ENCODE data around the gene MDM1. TPM values are rescaled to one million over a fixed set of nuclear protein-coding genes. Genes with fewer than 3 reads are reported as not detected.

The MDM1 gene
- total RNA-seq, 2 donors from 2014 or later = 12.4 to 18.9 TPM

DNA sequence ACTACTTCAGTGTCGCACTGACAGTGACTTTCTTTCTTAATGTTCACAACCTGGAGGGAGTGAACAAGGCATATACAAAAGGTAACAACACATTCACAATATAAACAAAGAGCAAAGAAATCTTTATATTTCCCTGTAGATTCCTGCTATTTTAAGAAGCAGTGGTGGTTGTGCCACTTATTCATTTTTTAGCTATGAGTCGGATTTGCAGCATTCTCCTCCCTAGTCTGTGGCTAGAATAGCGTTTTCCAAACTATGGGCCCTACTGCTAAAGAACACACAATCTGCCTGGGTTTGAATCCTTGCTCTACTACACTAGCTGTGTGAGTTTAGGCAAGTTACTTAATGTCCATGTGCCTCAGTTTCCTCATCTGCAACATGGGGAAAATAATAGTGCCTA, 18.6 kb upstream of the MDM1 start:
- TF ChIP-seq POLR2AphosphoS5 (IDR thresholded peaks at IDR 0.05) = no peak
- TF ChIP-seq, protein P1, sequence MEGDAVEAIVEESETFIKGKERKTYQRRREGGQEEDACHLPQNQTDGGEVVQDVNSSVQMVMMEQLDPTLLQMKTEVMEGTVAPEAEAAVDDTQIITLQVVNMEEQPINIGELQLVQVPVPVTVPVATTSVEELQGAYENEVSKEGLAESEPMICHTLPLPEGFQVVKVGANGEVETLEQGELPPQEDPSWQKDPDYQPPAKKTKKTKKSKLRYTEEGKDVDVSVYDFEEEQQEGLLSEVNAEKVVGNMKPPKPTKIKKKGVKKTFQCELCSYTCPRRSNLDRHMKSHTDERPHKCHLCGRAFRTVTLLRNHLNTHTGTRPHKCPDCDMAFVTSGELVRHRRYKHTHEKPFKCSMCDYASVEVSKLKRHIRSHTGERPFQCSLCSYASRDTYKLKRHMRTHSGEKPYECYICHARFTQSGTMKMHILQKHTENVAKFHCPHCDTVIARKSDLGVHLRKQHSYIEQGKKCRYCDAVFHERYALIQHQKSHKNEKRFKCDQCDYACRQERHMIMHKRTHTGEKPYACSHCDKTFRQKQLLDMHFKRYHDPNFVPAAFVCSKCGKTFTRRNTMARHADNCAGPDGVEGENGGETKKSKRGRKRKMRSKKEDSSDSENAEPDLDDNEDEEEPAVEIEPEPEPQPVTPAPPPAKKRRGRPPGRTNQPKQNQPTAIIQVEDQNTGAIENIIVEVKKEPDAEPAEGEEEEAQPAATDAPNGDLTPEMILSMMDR (IDR thresholded peaks at IDR 0.05) = no peak
- Histone ChIP-seq H3K9me3 (no peaks in the 10 kb centered on the region), H3K4me1 (replicated peaks) (no peaks in the 10 kb centered on the region), H3K4me3 (no peak overlapping the region), H3K27me3 (replicated peaks; ENCODE audit: insufficient read depth) (peaks cover 2% of the 10 kb centered on the region), H3K27ac (no peak overlapping the region), H3K36me3 (no peaks in the 10 kb centered on the region)
- intact Hi-C loops (cut with DNase I) = no loop called here
- no peak for DNase-seq (ENCODE audit: low spot score)
- 92% methylated on average over 3 of the region's 3 CpGs for WGBS

DNA sequence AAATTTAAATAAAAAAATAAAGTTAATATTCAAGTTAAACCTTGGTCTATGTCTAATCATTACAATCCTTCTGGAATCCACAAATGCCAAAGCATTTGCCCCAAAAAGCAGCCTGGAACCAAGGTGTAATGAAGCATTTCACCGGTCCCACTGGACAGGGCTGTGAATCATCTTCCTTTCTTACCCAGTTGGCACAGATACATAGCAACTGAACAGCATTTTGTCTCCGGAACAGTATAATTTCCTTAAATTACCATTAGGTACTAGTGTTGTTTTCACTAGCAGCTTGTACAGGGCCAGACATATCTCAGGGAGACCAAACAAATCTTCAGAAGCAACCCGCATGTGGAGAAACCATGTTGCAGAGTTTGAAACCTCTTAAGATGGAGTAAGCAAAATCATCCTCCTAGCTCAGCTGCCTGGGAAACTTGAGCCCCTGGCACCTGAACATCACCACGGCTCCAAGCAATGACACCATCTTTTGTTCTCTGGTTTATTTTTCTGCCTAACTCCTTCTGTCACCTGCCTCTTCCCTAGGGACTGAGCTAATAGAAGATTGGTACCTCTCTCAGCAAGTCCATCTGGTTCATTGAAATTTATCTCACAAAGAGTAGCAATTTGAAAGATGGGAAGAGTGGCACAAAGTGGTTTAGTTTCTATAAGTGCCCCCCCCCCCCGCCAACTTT, 17.9 kb upstream of the MDM1 start:
- Histone ChIP-seq H3K4me3 (no peak overlapping the region), H3K9me3 (no peaks in the 10 kb centered on the region), H3K27me3 (replicated peaks; ENCODE audit: insufficient read depth) (peaks cover 2% of the 10 kb centered on the region), H3K4me1 (replicated peaks) (no peaks in the 10 kb centered on the region), H3K36me3 (no peaks in the 10 kb centered on the region), H3K27ac (no peak overlapping the region)
- no peak for DNase-seq (ENCODE audit: low spot score)
- intact Hi-C loops (cut with DNase I) = no loop called here
- TF ChIP-seq POLR2AphosphoS5 (IDR thresholded peaks at IDR 0.05) (no peak), POLR2A (IDR thresholded peaks at IDR 0.05) (no peak)
- TF ChIP-seq, protein P1 (IDR thresholded peaks at IDR 0.05) = no peak
- 75% methylated on average over 5 of the region's 5 CpGs for WGBS

DNA sequence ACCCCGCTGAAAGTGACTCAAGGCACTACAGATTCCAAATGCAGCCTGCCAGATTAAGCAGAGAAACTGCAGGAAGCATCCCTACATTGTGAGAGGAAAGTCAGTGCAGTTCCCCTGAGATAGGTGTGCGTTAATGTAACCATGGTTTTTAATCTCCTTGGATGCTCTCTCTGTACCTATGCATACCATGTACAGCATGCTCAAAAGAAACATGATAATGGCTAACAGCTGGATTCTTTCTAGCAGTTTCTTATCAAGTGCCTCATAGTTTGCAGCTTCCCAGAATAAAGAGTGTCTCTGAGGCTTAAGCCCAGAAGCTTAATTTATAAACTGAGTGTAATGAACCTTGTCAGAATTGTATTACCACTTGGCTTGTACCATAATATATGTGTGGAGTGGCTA, 17.1 kb upstream of the MDM1 start:
- 67% methylated on average over 2 of the region's 2 CpGs for WGBS
- Histone ChIP-seq H3K4me1 (replicated peaks) (no peaks in the 10 kb centered on the region), H3K27ac (no peak overlapping the region), H3K4me3 (no peak overlapping the region), H3K9me3 (no peaks in the 10 kb centered on the region), H3K36me3 (no peaks in the 10 kb centered on the region), H3K27me3 (replicated peaks; ENCODE audit: insufficient read depth) (peaks cover 2% of the 10 kb centered on the region)
- intact Hi-C loops (cut with DNase I) = no loop called here
- TF ChIP-seq POLR2AphosphoS5 (IDR thresholded peaks at IDR 0.05) = no peak
- TF ChIP-seq, protein P1 (IDR thresholded peaks at IDR 0.05) = no peak
- no peak for TF ChIP-seq POLR2A (IDR thresholded peaks at IDR 0.05)
- DNase-seq (ENCODE audit: low spot score) = no peak

DNA sequence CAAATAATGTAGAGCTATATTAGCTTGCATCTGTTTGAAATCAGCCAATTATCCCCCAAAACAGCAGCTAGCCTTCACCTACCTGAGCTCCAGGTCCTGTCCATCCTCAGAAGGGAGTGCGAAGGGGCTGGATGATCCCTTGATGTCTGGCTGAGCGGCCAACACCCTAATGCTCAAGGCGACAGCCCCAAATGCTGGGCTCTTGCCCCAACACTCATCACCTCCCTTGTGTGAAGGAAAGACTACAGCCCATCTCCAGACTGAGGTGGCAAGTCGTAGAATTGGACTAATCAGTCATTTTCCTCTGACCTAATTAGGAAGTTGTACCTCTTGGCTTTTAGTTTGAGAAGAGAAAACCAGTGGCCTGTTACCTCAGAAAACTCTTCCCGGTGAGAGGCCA, 16.3 kb upstream of the MDM1 start:
- WGBS = 90% methylated on average over 5 of the region's 5 CpGs
- no peaks in the 10 kb centered on the region for H3K4me1 ChIP-seq (replicated peaks)
- no peak overlapping the region for H3K4me3 ChIP-seq
- DNase-seq (ENCODE audit: low spot score) = no peak
- H3K27me3 ChIP-seq (replicated peaks; ENCODE audit: insufficient read depth) = peaks cover 2% of the 10 kb centered on the region
- TF ChIP-seq POLR2A (IDR thresholded peaks at IDR 0.05) (no peak), POLR2AphosphoS5 (IDR thresholded peaks at IDR 0.05) (no peak)
- TF ChIP-seq, protein P1 (IDR thresholded peaks at IDR 0.05) = no peak
- H3K36me3 ChIP-seq = no peaks in the 10 kb centered on the region
- H3K27ac ChIP-seq = no peak overlapping the region
- H3K9me3 ChIP-seq = no peaks in the 10 kb centered on the region
- intact Hi-C loops (cut with DNase I) = no loop called here

DNA sequence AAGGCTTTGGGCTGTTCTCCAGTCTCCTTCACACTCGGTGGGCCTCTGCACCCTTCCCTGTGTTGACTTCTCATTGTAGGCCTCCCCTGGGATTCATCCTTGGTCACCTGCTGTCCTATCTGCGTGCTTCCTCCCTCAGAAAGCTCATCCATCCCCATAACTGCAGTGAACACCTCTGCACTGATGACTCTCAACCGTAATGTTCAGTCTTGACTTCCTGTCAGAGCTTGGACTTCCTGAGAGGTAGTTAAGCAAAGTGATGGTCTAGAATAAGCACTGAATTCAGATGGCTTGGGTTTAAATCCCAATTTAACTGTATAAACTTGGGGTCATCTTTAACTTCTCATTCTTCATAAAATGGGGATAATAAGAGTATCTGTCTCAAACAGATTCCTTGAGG, 13.6 kb upstream of the MDM1 start:
- no peak overlapping the region for H3K4me3 ChIP-seq
- DNase-seq (ENCODE audit: low spot score) = no peak
- H3K27ac ChIP-seq = no peak overlapping the region
- no peak for TF ChIP-seq POLR2A (IDR thresholded peaks at IDR 0.05)
- TF ChIP-seq, protein P1 (IDR thresholded peaks at IDR 0.05) = no peak
- no peak for TF ChIP-seq POLR2AphosphoS5 (IDR thresholded peaks at IDR 0.05)
- intact Hi-C loops (cut with DNase I) = no loop called here
- WGBS = 68% methylated on average over 3 of the region's 3 CpGs
- H3K9me3 ChIP-seq = no peaks in the 10 kb centered on the region
- H3K36me3 ChIP-seq = no peaks in the 10 kb centered on the region
- peaks cover 2% of the 10 kb centered on the region for H3K27me3 ChIP-seq (replicated peaks; ENCODE audit: insufficient read depth)
- no peaks in the 10 kb centered on the region for H3K4me1 ChIP-seq (replicated peaks)
